ENCODE results near the gene PAK3. TPM values are rescaled to one million over a fixed set of nuclear protein-coding genes. Genes with fewer than 3 reads are reported as not detected.

Gene PAK3
- total and polyA plus RNA-seq, 7 donors: 0.04 to 0.71 (median 0.15) TPM

GRCh38 chrX:111169141-111169540, 73.2 kb downstream of the PAK3 start:
- WGBS, 3 donors: 78 to 87% (median 83%) methylated on average over 2 of the region's 2 CpGs
- intact Hi-C loops (cut with DNase I): loop anchor here (5.0 to 10.0 kb wide), 2 partner anchors 276 to 278 kb away; no protein-coding TSS in a partner anchor
- Histone ChIP-seq H3K9me3 (no peaks in the 10 kb centered on the region), H3K27ac (no peak overlapping the region), H3K27me3 (ENCODE audit: insufficient read depth in 3 of 3, low read length in 2 of 3) (no peaks in the 10 kb centered on the region), H3K4me3 (no peak overlapping the region), H3K36me3 (ENCODE audit: insufficient read depth in 1 of 2, low read depth in 1 of 2) (no peaks in the 10 kb centered on the region), H3K4me1 (no peaks in the 10 kb centered on the region)
- TF ChIP-seq, protein P1, sequence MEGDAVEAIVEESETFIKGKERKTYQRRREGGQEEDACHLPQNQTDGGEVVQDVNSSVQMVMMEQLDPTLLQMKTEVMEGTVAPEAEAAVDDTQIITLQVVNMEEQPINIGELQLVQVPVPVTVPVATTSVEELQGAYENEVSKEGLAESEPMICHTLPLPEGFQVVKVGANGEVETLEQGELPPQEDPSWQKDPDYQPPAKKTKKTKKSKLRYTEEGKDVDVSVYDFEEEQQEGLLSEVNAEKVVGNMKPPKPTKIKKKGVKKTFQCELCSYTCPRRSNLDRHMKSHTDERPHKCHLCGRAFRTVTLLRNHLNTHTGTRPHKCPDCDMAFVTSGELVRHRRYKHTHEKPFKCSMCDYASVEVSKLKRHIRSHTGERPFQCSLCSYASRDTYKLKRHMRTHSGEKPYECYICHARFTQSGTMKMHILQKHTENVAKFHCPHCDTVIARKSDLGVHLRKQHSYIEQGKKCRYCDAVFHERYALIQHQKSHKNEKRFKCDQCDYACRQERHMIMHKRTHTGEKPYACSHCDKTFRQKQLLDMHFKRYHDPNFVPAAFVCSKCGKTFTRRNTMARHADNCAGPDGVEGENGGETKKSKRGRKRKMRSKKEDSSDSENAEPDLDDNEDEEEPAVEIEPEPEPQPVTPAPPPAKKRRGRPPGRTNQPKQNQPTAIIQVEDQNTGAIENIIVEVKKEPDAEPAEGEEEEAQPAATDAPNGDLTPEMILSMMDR (IDR thresholded peaks at IDR 0.05): no peak
- DNase-seq: no peak
- ATAC-seq: no peak

DNA sequence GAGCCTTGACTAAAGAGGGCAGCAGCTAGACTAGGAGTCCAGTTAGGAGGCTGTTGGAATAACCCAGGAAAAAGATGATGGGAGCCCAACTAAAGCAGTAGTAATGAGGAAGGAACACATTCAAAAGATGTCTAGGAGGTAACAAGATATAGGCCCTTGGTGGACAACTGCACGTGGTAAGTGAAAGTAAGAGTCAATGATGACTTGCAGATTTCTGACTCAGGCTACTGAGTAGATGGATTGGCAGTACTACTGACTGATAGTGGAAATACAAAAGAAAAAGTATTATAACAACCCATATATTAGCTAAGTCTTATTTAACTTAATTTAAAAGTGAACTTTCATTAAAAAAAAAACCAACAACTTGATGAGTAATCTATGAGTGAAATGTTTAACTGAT, 74.0 kb downstream of the PAK3 start:
- TF ChIP-seq, protein P1 (IDR thresholded peaks at IDR 0.05): no peak
- ATAC-seq: no peak
- Histone ChIP-seq H3K36me3 (ENCODE audit: insufficient read depth in 1 of 2, low read depth in 1 of 2) (no peaks in the 10 kb centered on the region), H3K27me3 (ENCODE audit: insufficient read depth in 3 of 3, low read length in 2 of 3) (no peaks in the 10 kb centered on the region), H3K4me3 (no peak overlapping the region), H3K9me3 (no peaks in the 10 kb centered on the region), H3K27ac (no peak overlapping the region), H3K4me1 (no peaks in the 10 kb centered on the region)
- WGBS, 3 donors: 30 to 40% (median 32%) methylated on average over 1 of the region's 1 CpG
- no peak for DNase-seq
- intact Hi-C loops (cut with DNase I): no loop called here

- TF ChIP-seq, protein P1 (IDR thresholded peaks at IDR 0.05): no peak
- H3K27me3 ChIP-seq (ENCODE audit: insufficient read depth in 3 of 3, low read length in 2 of 3): peaks cover 0 to 3% (median 0%) of the 10 kb centered on the region in 3 donors
- intact Hi-C loops (cut with DNase I): no loop called here
- ATAC-seq (no peak), DNase-seq (no peak)
- no peaks in the 10 kb centered on the region for H3K9me3 ChIP-seq
- no peaks in the 10 kb centered on the region for H3K36me3 ChIP-seq (ENCODE audit: insufficient read depth in 1 of 2, low read depth in 1 of 2)
- H3K27ac ChIP-seq: no peak overlapping the region
- H3K4me1 ChIP-seq: no peaks in the 10 kb centered on the region
- no peak overlapping the region for H3K4me3 ChIP-seq
- WGBS, 3 donors: 22 to 45% (median 30%) methylated on average over 2 of the region's 2 CpGs
Measured at GRCh38 chrX:111180750-111181240, 84.8 kb downstream of the PAK3 start.

DNA sequence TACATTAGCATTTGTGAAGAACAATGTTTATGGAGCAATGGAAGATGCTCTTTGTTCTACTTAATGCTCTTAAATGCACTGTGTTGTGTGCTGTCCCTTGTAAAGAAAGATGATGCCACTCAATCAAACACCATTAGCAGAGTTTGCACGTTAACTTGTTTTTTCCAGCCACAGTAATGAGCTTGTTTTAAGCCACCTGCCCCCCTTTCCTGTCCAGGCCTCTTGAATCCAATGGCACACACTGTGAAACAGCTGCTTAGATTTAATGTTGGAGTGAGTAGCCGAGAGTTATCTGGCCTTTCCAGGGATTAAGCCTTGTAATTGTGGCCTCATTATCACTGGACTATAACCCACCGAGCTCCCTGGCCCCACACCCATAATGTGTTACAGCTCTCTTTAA, 86.0 kb downstream of the PAK3 start:
- Histone ChIP-seq H3K4me3 (no peak overlapping the region), H3K27me3 (ENCODE audit: insufficient read depth in 3 of 3, low read length in 2 of 3) (peaks cover 0 to 3% (median 0%) of the 10 kb centered on the region in 3 donors), H3K4me1 (no peaks in the 10 kb centered on the region), H3K36me3 (ENCODE audit: insufficient read depth in 1 of 2, low read depth in 1 of 2) (no peaks in the 10 kb centered on the region), H3K27ac (no peak overlapping the region), H3K9me3 (no peaks in the 10 kb centered on the region)
- WGBS, 3 donors: 11 to 19% (median 17%) methylated on average over 3 of the region's 3 CpGs
- ATAC-seq (no peak), DNase-seq (no peak)
- TF ChIP-seq, protein P1 (IDR thresholded peaks at IDR 0.05): no peak
- intact Hi-C loops (cut with DNase I): no loop called here

DNA sequence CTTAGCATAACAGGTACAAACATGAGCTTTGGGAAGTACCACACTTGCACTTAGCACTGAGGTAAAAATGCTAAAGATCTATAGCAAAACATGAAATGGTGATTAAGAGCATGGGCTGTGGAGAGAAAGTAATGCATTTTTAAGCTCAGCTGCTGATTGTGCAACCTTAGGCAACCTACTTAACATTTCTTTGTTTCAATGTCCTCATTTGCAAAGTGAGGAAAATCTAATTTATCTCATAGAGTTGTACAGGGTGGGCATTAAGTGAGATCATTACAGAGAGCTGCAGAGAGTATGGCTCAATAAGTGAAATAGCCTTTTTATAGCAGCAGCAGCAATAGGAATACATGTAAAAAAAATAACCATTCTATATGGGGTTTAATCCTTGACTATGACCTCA, 87.0 kb downstream of the PAK3 start:
- Histone ChIP-seq H3K27ac (no peak overlapping the region), H3K27me3 (ENCODE audit: insufficient read depth in 3 of 3, low read length in 2 of 3) (peaks cover 0 to 3% (median 0%) of the 10 kb centered on the region in 3 donors), H3K36me3 (ENCODE audit: insufficient read depth in 1 of 2, low read depth in 1 of 2) (no peaks in the 10 kb centered on the region), H3K9me3 (no peaks in the 10 kb centered on the region), H3K4me1 (no peaks in the 10 kb centered on the region), H3K4me3 (no peak overlapping the region)
- ATAC-seq (no peak), DNase-seq (no peak)
- TF ChIP-seq, protein P1 (IDR thresholded peaks at IDR 0.05): no peak
- intact Hi-C loops (cut with DNase I): no loop called here
